ENCODE data around the gene PDE1A. TPM values are rescaled to one million over a fixed set of nuclear protein-coding genes. Genes with fewer than 3 reads are reported as not detected.

The PDE1A gene
- polyA plus RNA-seq, 2 of the 4 experiments (the other 2 are of a cell fraction), result 0.28 to 3.2 TPM

- TF ChIP-seq HMGXB4 (CRISPR knock-in tag; IDR thresholded peaks at IDR 0.05; ENCODE audit: borderline replicate concordance) (no peak), ZFP36 (IDR thresholded peaks at IDR 0.05; ENCODE audit: borderline replicate concordance, partially characterized antibody) (no peak), RNF2 (IDR thresholded peaks at IDR 0.05; ENCODE audit: borderline replicate concordance, low read depth) (no peak), FOXS1 (CRISPR knock-in tag; IDR thresholded peaks at IDR 0.05) (no peak)
Observed at GRCh38 chr2:182207049-182207746, 219.6 kb downstream of the PDE1A start (continued).

- Histone ChIP-seq H3K4me2 (no peak overlapping the region), H3K4me1 (no peaks in the 10 kb centered on the region), H3K27ac (no peak overlapping the region), H3K4me3 (no peak overlapping the region), H3K9me3 (no peaks in the 10 kb centered on the region)
- ChIA-PET POLR2A (no interaction called here), CTCF (no interaction called here)
- no peak for ATAC-seq
- no peak for DNase-seq (ENCODE audit: low read depth in 1 of 2, low spot score in 1 of 2)
- TF ChIP-seq HOXB5 (CRISPR knock-in tag; IDR thresholded peaks at IDR 0.05) (no peak), ELK1 (IDR thresholded peaks at IDR 0.05; ENCODE audit: low read depth, low read length) (no peak), GATA3 (IDR thresholded peaks at IDR 0.05; ENCODE audit: borderline replicate concordance) (no peak)
- FAIRE-seq, result no peak
Observed at GRCh38 chr2:182197529-182197928, 229.3 kb downstream of the PDE1A start.

- TF ChIP-seq E2F6 (IDR thresholded peaks at IDR 0.05; ENCODE audit: borderline replicate concordance, low read depth) (no peak), CBX2 (IDR thresholded peaks at IDR 0.05; ENCODE audit: borderline replicate concordance, low read depth) (no peak), SREBF2 (IDR thresholded peaks at IDR 0.05) (no peak), USF2 (IDR thresholded peaks at IDR 0.05) (no peak), HDAC2 (IDR thresholded peaks at IDR 0.05) (no peak), NPAS2 (CRISPR knock-in tag; IDR thresholded peaks at IDR 0.05; ENCODE audit: borderline replicate concordance) (no peak), MAX (IDR thresholded peaks at IDR 0.05) (no peak), EHF (CRISPR knock-in tag; IDR thresholded peaks at IDR 0.05) (no peak), HOXA7 (CRISPR knock-in tag; IDR thresholded peaks at IDR 0.05) (no peak), PBX3 (IDR thresholded peaks at IDR 0.05) (no peak), JUN (IDR thresholded peaks at IDR 0.05) (no peak), NFE2L2 (conservative IDR thresholded peaks at IDR 0.05; ENCODE audit: low read length) (no peak)
- Histone ChIP-seq H3K4me2 (no peak overlapping the region), H3K9me3 (no peaks in the 10 kb centered on the region), H3K27ac (no peak overlapping the region), H3K4me1 (no peaks in the 10 kb centered on the region), H3K4me3 (no peak overlapping the region)
- ChIA-PET POLR2A (no interaction called here), CTCF (no interaction called here)
- WGBS (ENCODE audit: missing lambda C conversion rate), result 80% methylated on average over 5 of the region's 5 CpGs
- FAIRE-seq, result no peak
- ATAC-seq, result no peak
- no peak for DNase-seq (ENCODE audit: low read depth in 1 of 2, low spot score in 1 of 2)
Observed at GRCh38 chr2:182193291-182193690, 233.5 kb downstream of the PDE1A start.

Measured in A549 (cell line).